Activated effector memory CD4-positive, alpha-beta T cell treated with Interleukin-2 at 50 U/mL for 16 hours (primary cell): ENCODE results near the gene KCNJ12.
"Not testable (repeated sequence)": the region's sequence is repeated elsewhere in the genome, so short reads cannot be mapped to it uniquely, and the experiment has no call there.

Experiments
- DNase-seq: peaks from one replicate; pipeline ENCODE4 v3.0.0-alpha.2; 2020

Gene KCNJ12

DNA sequence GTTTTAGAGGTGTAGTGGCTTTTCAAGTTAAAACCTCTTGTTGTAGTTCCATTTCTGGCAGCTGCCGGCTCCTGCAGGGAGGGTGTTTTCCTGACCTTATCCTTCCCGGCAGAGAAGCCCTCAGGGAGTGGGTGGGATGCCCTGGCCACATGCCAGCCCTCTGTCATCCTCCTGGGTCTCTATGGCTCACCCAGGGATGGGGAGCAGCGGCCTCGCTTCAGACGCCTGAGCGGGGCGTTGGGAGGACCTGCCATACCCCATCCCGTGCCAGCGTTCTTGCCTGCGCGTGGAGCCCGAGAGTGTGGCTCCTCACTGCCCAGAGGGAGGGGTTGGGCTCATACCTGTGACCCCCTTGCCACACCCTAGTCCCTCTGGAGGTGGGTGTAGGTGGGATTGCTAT, 11.9 kb downstream of the KCNJ12 start:
- DNase-seq: no peak

DNA sequence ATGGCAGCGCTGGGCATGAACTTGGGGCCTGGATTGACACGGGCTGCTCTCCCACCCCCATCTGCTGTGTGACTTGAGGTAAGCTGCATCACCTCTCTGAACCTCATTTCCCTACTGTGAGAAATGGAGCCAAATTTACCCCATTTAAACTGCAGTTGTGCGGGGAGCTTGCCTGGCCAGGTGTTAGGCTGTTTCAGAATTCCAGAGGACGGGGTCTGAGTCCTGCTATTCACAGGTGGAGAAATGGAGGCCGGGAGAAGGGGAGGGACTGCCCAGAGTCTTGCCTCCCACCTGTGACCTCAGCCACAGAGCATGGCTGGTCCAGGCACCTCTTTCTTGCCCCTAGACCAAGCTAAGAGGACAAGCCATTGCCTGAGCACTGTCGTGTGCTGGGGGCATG, 12.8 kb downstream of the KCNJ12 start:
- no peak for DNase-seq

DNA sequence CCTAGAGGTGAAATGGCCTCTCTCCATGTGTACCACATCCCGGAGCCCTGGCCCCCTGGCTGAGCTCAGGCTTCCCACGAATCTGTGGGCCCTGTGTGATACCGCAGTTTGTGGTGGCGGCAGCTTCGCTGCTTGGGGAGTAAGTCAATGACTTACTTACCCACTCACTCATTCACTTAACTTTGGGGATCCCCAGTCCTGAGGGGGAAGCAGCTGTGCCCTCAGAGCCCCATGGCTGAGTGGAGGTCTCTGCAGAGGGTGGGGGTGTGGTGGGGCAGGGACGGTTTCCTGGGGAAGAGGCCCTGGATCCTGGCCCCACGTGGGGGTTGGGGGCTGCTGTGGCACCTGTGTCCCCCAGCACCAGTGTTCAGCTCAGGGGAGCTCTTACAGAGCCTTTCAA, 13.2 kb downstream of the KCNJ12 start:
- no peak for DNase-seq

DNA sequence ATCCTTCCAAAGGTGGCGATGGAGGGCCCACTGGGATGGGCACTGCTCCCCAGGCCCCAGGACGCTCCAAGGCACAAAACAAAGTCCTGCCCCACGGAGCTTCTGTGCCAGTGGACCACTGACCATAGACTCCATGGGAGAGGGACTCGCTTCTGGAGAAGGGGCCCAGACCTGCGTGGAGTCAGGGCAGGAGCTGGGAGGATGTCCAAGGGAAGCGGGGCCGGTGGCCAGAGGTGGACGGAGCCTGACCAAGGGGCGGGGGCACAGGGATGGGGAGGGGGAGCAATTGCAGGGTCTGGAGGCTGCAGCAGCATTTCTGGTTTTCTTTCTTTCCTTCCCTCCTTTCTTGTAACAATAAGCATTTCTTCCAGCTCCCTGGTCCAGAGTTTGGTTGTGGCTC, 14.1 kb downstream of the KCNJ12 start:
- no peak for DNase-seq

DNA sequence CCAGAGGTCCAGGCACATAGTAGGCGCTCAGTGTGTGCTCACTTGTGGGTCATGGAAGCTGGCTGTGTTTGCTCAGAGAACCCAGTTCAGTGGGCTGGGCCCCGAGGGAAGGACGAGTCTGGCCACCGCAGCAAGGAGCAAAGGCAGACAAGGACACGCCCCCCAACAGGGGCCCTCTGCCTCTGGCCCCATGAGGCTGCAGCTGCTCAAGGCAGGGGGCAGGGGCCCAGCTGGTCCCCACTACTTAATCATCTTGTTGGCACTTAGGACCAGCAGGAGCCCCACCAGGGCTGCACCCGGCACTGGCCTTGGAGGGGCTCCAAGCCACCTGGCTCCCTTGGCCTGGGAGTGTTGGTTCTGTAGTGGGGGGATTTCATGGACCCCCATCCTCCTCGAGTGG, 16.1 kb downstream of the KCNJ12 start:
- DNase-seq: no peak

DNA sequence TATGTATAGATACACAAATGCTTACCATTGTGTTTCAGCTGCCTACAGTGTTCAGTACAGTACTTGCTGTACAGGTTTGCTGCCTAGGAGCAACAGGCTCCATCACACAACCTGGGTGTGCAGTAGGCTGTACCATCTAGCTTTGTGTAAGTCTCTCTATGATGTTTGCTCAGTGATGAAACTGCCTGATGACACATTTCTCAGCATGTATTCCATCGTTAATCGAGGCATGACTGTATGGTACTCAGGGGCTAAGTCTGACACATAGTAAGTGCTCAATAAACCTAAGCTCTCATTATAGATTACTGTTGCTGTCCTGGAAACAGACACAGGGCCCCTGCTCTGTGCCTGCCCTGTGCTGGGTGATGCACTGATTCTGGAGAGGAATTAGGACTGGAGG, 18.1 kb downstream of the KCNJ12 start:
- no peak for DNase-seq

DNA sequence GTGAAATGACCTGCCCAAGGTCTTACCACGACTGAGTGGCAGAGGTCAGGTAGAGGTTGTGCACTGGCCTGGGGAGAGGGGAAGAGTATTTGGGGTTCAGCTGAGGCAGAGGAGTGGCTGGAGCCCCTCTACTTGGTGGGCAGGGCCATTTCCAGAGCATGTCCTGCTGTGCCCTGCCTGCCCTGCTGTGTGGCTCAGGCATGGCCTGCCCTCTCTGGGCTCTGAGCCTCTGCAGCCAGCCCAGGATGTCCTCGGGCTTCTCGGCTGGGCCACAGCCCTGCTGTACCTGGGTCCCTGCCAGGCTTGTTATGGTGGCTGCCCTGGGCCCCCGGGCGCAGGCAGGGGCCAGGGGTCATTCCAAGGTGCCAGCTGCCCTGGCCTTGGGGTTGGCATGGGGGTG, 19.6 kb downstream of the KCNJ12 start:
- no peak for DNase-seq

DNA sequence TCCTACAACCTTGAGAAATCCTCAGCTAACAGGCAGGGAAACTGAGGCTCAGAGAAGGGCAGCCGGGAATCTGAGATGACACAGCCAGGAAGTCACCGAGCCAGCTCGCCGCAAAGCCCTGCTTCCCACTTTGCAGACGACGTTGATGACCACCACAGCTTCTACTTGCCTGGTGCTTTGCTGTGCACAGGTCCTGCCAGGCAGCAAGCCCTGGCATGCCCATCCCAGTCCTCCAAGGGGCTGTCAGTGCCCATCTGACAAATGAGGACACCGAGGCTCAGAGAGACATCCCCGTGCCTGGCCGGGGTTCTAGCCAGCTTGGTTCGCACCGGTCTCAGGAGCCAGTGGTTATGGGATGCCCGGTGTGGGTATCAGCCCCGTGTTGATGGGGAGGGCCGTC, 20.1 kb downstream of the KCNJ12 start:
- no peak for DNase-seq

DNA sequence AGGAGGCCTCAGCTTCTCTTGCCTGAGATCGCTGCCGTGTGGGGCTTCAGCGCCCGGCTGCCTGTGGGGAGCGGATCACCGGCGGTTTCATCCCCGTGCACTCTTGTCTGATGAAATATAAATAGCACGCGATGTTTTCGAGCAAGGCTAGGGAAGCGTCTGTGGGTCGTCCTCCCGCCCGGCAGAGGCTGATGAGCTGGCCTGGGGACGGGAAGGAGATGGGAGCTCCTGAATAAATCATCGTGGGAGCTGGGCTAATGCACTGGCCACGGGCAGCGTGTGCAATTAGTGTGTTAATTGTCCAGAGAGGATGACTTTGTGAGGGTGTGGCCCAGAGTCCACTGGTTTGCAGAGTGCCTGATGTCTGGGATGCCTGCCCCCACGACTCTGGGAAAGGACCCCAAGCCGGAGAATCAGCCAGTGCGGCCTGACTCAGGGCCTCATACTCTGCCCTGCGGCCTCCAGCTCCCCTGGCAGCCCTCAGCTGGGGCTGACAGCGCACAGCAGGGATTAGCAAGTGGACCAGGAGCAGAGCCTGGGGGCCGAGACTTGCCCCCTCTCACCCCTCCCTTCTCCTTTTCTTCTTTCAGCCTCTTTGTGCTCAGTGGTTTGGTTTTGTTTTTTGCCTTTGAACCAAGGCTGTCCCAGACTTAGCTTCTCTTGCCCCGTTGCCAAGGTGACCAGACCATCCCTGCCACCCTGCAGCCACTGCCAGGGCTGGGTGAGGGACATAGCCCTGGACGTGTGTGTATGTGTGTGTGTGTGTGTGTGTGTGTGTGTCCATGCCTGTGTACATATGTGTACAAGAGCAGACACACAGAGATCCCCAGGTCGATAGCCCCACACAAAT, 21.4 kb downstream of the KCNJ12 start:
- DNase-seq: no peak

DNA sequence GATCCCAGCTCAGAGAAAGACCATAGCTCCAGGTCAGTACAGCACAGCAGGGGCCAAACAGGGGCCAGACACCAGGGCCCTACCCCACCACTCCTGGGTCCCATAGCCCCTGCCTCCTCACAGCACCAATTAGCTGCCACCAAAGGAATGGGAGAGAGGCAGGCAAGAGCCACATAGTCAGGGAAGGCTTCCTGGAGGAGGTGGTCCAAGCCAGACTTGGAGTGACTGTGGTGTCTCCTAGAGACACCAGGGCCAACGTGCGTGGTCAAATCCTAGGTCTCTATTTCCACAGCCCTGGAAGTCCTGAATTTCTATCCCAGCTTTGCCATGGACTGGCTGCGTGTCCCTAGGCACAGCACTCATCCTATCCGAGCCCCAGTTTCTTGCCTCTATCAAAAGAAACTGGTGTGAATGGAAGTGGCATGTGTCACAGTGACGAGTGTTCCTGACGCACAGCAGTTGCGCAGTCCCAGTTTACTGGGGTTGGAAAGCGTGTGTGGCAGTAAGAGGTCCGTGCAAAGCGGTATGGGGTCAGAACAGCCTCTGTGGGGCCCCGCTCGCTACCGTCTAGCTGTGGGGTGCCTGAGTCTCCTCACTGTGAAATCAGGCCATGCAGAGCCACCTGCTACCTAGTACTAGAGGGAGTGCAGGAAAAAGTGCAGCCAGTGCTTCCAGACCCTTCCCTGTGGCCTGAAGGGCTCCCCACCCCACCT, 23.5 kb downstream of the KCNJ12 start:
- no peak for DNase-seq

DNA sequence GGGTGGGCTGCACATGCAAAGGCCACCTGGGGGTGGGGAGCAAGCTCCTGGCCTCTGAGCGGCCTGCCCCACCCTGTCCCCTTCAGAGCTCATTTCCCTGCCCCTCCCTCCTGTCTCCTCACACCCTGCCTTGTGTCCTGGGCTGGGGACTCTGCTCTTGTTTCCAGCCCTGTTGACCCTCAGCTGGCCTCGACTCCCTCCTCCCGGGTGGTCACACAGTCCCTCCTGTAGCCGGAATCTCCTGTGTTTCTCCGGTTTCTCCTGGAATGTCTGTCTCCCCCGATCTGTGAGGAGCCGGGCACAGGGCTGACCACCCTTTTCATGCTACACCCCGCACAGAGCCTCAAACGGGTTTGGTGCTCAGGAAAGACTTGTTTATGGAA, 24.0 kb downstream of the KCNJ12 start:
- not testable (repeated sequence) for DNase-seq

DNA sequence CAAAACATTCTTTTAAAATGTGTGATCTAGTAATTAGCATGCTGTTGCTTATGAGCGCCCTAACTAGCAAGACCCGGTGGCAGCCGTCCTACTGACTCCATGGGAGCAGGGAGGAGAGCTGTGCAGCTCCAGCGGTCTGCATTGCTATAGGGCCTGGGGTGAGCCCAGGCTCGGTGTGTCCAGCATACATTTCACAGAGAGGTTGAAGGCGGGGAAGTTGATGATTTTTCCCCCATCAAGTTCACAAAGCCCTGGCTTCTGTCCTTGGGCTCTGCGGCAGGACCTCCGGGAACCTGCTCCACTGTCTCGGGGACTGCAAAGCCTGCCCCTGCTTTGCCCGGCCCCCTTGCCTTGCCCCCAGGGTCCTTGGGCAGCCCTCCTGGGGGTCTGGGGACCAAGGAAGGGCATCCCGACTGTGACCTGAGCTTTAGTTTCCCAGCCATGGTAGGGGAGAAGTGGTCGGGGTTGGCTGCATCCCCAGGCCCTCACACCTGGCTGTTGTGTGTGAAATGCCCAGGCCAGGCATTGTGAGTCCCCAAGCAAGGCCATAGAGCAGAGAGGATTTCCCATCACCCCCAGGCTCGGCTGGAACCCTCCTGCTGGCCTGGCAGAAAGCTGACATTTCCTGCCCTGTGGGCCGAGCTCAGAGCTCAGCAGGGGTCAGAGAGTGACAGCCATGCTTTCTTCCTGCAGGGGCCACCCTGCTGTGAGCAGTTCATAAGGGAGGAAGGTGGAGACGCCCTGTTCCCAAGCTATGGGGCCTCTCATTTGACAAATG, 24.8 kb downstream of the KCNJ12 start:
- DNase-seq: no peak

DNA sequence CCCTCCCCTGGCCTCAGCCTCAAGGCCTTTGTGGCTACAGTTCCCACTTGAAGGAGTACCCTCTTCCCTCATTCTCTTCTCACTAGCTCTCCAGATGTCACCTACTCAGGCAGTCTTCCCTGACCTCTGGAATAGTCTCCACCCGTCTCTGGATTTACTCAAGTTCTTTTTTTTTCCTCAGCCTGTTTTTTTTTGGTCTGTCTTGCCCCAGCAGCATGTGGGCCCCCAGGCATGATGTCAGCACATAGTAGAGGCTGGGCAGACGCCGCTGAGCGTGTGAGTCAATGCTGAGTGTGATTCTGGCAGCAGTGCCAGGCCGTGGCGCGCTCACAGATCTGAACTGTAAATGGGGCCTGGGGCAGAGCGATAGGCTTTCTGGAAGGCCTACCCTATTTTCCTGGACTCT, 26.0 kb downstream of the KCNJ12 start:
- not testable (repeated sequence) for DNase-seq

DNA sequence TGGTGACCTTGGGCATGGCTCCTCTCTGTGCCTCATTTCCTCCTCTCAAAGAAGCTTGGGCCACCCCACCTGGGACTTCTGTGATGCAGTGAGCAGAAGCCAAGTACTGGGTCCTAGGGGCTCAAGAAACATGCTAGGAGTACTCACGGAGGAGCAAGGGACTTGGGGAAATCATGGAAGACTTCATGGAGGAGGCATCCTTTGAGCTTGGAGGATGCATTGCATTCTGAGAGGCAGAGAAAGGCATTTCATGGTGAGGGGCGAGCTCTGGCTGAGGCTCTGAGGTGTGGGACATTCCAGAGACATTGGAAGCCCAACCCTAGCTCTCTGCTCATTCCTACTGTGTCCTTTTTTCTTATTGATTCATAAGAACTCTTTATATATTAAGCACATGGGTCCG, 26.8 kb downstream of the KCNJ12 start:
- not testable (repeated sequence) for DNase-seq

DNA sequence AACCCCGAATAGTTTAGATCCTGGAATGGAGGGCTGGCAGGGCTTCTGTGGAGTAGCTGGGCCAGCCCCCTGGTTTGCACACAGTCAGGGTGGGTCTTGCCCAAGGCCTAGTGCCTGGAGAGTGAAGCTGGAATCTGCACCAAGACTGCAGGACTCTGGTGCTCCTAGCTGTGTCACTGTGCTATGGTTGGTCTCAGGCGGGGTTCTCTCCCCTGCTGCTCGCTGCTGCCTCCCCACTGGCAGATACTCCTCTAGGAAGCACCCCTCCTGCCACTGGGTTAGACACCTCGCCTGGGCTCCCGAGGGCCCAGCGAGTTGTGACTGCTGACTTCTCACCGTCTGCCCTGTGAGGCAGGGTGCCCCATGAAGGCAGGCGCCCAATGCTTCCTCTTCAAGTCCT, 27.9 kb downstream of the KCNJ12 start:
- DNase-seq: not testable (repeated sequence)

DNA sequence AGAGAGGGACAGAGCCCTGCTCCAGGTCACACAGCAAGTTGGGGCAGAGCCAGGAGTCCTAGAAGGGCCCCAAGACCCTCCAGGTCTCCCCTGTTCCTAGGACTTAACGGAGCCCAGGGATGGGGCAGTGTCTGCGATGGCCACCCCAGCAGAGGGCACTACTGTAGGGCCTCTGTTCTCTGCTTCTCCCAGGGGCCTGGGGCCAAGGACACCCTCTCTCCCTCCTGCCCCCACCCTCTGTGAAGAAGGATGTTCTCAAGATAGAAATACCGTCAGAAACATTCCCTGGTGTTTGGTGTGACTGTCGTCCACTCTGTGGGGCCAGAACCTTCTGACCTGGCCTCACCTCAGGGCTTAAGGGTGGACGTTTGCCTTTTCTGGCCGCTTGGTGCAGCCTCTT, 28.4 kb downstream of the KCNJ12 start:
- not testable (repeated sequence) for DNase-seq

DNA sequence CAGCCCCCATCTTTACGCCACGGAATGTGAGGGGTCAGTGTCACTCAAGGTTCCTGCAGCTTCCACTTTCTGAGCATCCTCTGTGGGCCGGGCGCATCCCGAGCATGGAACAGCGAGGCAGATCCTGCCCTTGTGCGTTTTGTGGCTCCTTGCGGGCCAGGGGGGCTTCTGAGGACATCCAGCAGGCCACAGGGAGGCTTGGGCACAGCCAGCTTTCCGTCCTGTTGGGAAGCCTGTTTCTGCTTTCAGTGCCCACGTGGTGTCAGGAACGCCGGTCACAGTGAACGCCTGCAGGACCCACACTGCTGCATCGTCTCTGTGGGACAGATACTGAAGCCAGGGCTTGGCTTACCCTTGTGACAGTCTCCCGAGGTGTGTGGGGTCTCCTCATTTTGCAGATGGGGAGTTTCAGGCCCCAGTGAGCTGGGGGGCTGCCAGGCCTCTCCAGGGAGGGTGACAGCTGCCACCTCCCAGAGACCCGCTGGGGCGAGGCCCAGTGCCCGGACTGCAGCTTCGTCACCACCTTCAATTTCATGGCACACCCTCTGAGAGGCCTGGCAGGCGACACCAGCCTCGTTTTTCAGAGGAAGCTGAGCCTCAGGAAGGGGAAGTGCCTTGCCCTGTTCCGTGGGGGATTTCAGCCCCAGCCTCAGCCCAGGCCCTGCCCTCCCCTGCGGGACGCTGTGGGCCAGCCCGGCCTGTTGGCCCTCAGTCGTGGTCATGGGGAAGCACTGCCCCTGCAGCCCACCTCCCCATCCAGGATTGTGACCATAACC, 29.0 kb downstream of the KCNJ12 start:
- not testable (repeated sequence) for DNase-seq

DNA sequence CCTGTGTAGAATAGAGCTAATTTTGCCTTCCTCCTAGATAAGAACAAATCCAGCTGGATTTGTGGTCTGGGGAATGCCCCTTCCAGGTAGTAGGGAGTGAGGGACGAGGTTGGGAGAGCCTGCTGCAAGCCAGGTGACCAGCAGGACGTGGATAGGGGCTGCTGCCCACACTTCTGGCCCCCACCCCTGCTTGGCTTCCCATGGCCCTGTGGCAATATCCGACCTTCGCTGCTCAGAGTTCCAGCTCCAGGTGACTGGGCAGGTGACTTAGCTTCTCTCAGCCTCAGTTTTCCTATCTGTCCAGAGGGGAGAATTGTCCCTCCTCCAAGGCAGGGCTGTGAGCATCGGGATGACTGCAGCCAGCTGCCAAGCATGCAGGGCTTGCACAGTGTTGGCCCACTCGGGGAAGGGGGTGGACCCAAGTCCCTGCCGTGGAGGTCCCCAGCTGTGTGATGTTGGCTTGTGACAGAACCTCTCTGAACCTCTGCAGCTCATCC, 29.8 kb downstream of the KCNJ12 start:
- not testable (repeated sequence) for DNase-seq

DNA sequence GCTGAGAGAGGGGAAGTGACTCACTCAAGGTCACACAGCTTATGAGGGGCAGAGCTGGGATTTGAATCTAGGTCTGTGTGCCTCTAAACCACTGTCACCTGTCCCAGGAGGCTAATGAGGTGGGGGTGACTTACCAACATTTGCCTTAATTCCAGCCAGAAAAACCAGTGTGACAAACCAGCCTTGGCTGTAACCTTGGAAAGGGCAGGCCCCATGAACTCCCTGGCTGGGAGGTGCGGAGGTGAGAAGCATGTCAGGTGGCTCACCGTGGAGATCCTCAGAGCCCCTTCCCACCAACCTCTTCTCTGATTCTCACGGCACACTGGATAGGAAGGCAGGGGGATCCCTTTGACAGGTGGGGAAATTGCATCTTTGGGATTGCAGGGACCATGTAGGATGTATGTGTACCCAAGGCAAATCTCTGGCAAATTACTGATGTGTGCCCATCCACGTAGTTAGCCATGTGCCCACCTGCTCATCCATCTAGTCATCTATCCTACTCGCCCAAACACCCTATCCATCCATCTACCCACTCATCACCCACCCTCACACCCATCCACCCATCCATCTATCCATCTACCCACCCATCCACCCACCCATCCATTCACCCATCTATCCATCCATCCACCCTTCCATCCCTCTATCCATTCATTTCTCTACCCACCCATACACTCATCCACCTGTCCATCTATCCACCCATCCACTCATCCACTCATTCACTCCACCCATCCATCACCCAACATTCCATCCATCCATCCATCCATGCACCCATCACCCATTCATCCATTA, 30.7 kb downstream of the KCNJ12 start:
- DNase-seq: not testable (repeated sequence)

DNA sequence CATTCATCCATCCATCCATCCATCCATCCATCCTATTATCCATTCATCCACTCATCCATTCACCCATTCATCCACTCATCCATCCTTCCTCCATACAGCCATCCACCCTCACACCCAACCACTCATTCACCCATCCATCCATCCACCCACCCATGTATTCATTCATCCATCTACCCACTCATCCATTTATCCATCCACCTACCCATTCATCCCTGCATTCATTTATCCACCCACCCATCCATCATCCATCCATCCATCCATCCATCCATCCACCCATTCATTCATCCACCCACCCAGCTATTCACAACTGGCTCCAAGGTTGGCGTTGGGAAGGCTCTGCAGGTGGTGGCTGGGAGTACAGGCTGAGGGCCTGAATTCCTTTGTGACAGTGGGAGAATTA, 31.6 kb downstream of the KCNJ12 start:
- not testable (repeated sequence) for DNase-seq

DNA sequence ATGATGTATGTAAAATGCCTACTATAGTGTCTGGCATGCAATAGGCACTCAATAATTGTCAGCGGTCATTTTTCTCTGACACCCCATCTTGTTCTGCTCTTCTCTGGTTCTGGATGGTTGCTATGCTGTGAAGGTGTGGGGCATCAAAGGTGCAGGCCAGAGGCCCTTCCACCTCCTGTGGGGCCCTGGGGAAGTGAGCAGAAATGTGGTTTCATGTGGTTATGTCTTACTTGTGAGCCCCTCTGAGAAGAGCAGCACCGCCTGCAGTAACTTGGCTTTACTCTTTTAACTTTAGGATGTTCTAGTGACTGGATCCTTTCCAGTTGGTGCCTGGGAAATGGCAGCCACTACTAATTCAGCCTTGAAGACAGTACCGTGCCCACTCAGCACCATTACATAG, 32.1 kb downstream of the KCNJ12 start:
- not testable (repeated sequence) for DNase-seq
